Sigmoid colon (tissue), 7 donors: Measurements from ENCODE around the gene MAP3K6. TPM values are rescaled to one million over a fixed set of nuclear protein-coding genes. Genes with fewer than 3 reads are reported as not detected.
A peak's percentile ranks its signal among the peaks of the same experiment; 100 is the strongest.

Source experiments
- DNase-seq: peaks from one replicate; pipeline ENCODE4 v3.0.0-alpha.2; 2019
- H3K27ac ChIP-seq, 4 donors: fragments of 200-600 bp; sonication (generic); one replicate each; pipeline ENCODE4 v1.5.1; 2016 to 2019; ENCODE audit warnings: mild to moderate bottlenecking in 1 of 4
- H3K27me3 ChIP-seq, 3 donors: fragments of 200-600 bp; sonication (generic); one replicate each; pipeline ENCODE4 v1.5.1; 2019; ENCODE audit warnings: mild to moderate bottlenecking in 1 of 3
- H3K36me3 ChIP-seq, 4 donors: fragments of 200-600 bp; sonication (generic); one replicate each; pipeline ENCODE4 v1.5.1; 2016 to 2019
- H3K4me1 ChIP-seq, 4 donors: fragments of 200-600 bp; sonication (generic); one replicate each; pipeline ENCODE4 v1.5.1; 2017 to 2019
- H3K4me3 ChIP-seq, 4 donors: fragments of 200-600 bp; sonication (generic); one replicate each; pipeline ENCODE4 v1.5.1; 2017 to 2019; ENCODE audit warnings: mild to moderate bottlenecking in 2 of 4, moderate library complexity in 1 of 4
- H3K9me3 ChIP-seq, 4 donors: fragments of 200-600 bp in 3 of 4; sonication (generic) in 3 of 4; one replicate each; pipeline versions ENCODE4 v1.5.1 to v1.6.1; 2013 to 2019
- EP300 ChIP-seq, 4 donors: sonication (generic); formaldehyde crosslinking; IDR thresholded peaks; one replicate each; pipeline ENCODE4 v1.6.1; 2017; ENCODE audit warnings: antibody characterized with exemption in 4 of 4
- POLR2A ChIP-seq, 2 donors: fragments of 450-650 bp; IDR thresholded peaks; one replicate each; pipeline ENCODE4 v1.6.1; 2016; ENCODE audit warnings: antibody characterized with exemption in 2 of 2, mild to moderate bottlenecking in 2 of 2, moderate library complexity in 2 of 2
- POLR2AphosphoS5 ChIP-seq, 4 donors: sonication (generic); formaldehyde crosslinking; IDR thresholded peaks; one replicate each; pipeline ENCODE4 v1.6.1; 2017; ENCODE audit warnings: antibody characterized with exemption in 4 of 4
- WGBS, 2 donors: extraction: QIAGEN DNeasy Blood & Tissue Kit; methylation state at CpG; one replicate each; pipeline ENCODE4 v1.1.7; 2013; 5-methylcytosine and 5-hydroxymethylcytosine counted together
- intact Hi-C: fragments of 100-400 bp; cut with DNase I; formaldehyde crosslinking; loops from one replicate; pipeline ENCODE4 v1.15.1; 2023
- polyA plus RNA-seq, 3 donors: library from polyadenylated mRNA; stranded (reverse); fragments of 200-250 nt; gene quantifications; one replicate each; pipeline ENCODE4 v1.2.3, GENCODE V29; 2013
- total RNA-seq, 4 donors: library from RNA; depleted of rRNA; stranded (reverse); fragments of >200 nt; gene quantifications; one replicate each; pipeline ENCODE4 v1.1.0, GENCODE V29; 2016
- TF ChIP-seq, protein P1 (sequence below), 4 experiments: fragments of 450-650 bp in 3 of 4; fragments of 200-600 bp in 1 of 4; IDR thresholded peaks; one replicate each; pipeline ENCODE4 v1.5.1; 2016 to 2019; ENCODE audit warnings: antibody characterized with exemption in 4 of 4, mild to moderate bottlenecking in 3 of 4, moderate library complexity in 2 of 4
- donor health status: healthy with polysubstance abuse.
- donor health status: Bipolar disorder and iron deficiency.
- donor health status: healthy.

MAP3K6 gene
- total and polyA plus RNA-seq, 7 donors = 3.7 to 50.4 (median 21.2) TPM

DNA sequence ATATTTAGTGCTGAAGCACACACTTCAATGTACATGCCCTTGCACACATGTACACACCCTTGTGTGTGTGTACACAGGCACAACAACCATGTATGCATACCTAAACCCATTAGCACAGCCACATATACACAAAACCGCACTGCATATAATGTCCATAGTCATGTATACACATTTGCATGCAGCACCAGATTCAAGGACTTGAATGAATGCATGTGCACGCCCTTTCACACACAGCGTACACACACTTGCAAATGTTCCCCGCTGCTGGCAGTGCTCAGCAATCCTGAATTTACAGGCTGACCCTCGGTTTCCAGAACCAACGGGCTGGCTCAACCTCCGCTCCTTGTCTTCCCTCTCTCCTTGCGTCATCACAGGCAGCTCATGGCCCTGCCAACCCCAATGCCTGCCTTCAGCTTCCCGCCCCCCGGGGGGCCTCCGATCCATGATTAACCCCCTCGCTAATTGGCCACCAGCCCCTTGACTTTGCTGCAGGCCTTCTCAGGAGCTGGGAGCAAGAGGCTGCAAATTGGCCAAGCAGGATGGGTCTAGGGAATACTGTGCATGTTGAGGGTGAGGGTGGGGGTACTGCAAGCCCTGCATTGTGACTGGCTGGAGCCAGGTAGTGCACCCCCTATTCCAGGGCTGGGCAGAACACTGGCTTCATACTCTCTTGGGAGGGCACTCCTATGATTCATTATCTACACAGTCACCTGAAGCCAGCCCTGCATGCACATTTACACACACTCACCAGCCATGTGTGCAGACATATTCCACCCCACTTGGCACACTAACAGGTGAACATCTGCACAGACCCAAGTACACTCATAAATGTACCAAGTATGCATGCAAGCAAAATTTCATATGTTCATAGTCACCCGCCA lies 33.6 kb upstream of the MAP3K6 start:
- intact Hi-C loops = loop anchor here (5.0 kb wide), 2 partner anchors 157 to 262 kb away; no protein-coding TSS in a partner anchor
- Histone ChIP-seq H3K36me3 (no peaks in the 10 kb centered on the region), H3K27me3 (no peaks in the 10 kb centered on the region), H3K9me3 (no peaks in the 10 kb centered on the region), H3K4me1 (peaks cover 0 to 70% (median 50%) of the 10 kb centered on the region in 4 donors), H3K4me3 (no peak overlapping the region), H3K27ac (no peak overlapping the region)
- TF ChIP-seq POLR2AphosphoS5 (IDR thresholded peaks at IDR 0.05) = peak in 2 of 4 donors; percentile 46 to 47
- TF ChIP-seq EP300 (IDR thresholded peaks at IDR 0.05) = no peak
- WGBS, 2 donors = 47 to 69% methylated on average over 13 of the region's 13 CpGs
- DNase-seq = no peak

DNA sequence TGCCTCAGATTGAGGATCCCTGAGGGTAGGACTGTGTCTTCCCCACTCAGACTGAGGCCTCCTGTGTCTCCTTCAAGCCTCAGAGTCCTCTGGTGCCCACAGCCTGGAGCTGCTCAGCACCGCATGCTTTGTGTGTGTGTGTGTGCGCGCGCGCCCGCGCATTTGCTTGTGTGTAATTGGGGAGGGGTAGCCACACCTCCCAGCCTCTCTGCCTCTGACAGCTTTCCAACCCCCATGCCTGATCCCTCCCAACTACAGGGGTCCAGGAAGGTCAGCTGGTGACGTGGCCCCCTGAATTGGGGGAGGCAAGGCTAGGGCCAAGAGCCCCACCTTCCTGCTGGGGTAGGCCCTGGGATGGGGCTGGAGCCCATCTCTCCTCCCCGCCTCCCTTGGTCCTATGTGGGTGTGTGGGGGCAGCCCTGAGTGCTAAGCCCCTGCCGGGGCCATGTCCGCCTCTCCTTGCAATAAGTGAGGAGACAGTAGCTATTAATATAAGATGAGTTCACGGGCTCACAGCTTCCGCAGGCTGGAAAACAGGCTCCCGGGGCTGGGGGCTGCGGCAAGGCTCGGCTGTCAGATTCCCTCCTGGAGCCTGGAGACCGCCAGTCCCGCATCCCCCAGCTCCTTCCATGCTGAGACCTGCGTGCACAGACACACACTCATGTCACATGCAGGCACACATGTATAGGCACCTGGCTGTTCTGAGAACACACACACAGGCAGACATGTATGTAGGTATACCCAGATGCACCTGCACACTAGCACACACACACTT lies 32.7 kb upstream of the MAP3K6 start:
- Histone ChIP-seq H3K9me3 (no peaks in the 10 kb centered on the region), H3K36me3 (no peaks in the 10 kb centered on the region), H3K4me1 (peaks cover 0 to 65% (median 42%) of the 10 kb centered on the region in 4 donors), H3K4me3 (no peak overlapping the region), H3K27me3 (no peaks in the 10 kb centered on the region), H3K27ac (no peak overlapping the region)
- TF ChIP-seq POLR2AphosphoS5 (IDR thresholded peaks at IDR 0.05) = no peak
- TF ChIP-seq EP300 (IDR thresholded peaks at IDR 0.05) = no peak
- TF ChIP-seq POLR2A (IDR thresholded peaks at IDR 0.05) = no peak
- TF ChIP-seq, protein P1, sequence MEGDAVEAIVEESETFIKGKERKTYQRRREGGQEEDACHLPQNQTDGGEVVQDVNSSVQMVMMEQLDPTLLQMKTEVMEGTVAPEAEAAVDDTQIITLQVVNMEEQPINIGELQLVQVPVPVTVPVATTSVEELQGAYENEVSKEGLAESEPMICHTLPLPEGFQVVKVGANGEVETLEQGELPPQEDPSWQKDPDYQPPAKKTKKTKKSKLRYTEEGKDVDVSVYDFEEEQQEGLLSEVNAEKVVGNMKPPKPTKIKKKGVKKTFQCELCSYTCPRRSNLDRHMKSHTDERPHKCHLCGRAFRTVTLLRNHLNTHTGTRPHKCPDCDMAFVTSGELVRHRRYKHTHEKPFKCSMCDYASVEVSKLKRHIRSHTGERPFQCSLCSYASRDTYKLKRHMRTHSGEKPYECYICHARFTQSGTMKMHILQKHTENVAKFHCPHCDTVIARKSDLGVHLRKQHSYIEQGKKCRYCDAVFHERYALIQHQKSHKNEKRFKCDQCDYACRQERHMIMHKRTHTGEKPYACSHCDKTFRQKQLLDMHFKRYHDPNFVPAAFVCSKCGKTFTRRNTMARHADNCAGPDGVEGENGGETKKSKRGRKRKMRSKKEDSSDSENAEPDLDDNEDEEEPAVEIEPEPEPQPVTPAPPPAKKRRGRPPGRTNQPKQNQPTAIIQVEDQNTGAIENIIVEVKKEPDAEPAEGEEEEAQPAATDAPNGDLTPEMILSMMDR (IDR thresholded peaks at IDR 0.05) = no peak
- WGBS, 2 donors = 41 to 63% methylated on average over 19 of the region's 19 CpGs
- intact Hi-C loops = loop anchor here (5.0 to 10.0 kb wide), 4 partner anchors 65 to 405 kb away; partner anchors contain the start of gene TRNP1
- no peak for DNase-seq

DNA sequence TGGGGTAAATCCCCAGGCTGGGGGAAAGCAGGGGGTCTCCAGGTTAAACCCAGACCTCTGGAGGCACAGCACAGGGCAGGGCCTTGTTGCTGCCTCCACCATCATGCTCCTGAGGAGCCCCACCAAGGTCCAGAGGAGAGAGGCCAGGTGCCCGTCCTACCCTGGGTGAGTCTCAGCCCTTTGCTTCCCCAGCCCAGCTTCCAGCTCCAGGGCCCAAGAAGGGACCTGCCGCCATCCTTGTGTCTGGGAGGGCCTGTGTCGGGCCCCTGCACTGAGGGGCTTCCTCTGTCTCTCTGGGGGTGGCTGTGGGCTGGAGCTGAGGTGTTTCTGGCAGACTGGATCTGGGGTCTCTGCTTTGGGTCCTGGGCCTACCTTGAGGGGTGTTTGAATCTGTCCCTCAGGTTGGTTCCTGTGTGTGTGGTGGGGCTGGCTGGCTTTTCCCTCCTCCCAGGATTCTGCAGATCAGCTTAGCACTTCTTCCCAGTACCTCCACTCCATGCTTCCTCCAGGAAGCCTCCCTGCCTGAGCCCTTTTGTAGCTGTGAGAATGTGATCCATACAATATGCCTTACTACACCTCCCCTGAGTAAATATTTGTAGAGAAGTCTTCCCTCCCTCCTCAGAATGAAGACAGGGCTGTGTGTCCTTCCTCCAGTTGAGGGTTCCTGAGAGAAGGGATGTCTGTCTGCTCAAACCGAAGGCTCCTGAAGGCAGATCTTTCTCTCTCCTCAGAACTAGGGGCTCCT lies 31.8 kb upstream of the MAP3K6 start:
- Histone ChIP-seq H3K9me3 (no peaks in the 10 kb centered on the region), H3K27me3 (no peaks in the 10 kb centered on the region), H3K36me3 (no peaks in the 10 kb centered on the region), H3K4me3 (no peak overlapping the region), H3K27ac (no peak overlapping the region), H3K4me1 (peaks cover 0 to 56% (median 34%) of the 10 kb centered on the region in 4 donors)
- 54 to 81% methylated on average over 4 of the region's 4 CpGs for WGBS, 2 donors
- intact Hi-C loops = loop anchor here (10.0 kb wide), 2 partner anchors 64 to 404 kb away; partner anchors contain the start of gene TRNP1
- no peak for DNase-seq
- TF ChIP-seq, protein P1 (IDR thresholded peaks at IDR 0.05) = no peak
- TF ChIP-seq EP300 (IDR thresholded peaks at IDR 0.05) = no peak
- no peak for TF ChIP-seq POLR2A (IDR thresholded peaks at IDR 0.05)
- TF ChIP-seq POLR2AphosphoS5 (IDR thresholded peaks at IDR 0.05) = no peak

DNA sequence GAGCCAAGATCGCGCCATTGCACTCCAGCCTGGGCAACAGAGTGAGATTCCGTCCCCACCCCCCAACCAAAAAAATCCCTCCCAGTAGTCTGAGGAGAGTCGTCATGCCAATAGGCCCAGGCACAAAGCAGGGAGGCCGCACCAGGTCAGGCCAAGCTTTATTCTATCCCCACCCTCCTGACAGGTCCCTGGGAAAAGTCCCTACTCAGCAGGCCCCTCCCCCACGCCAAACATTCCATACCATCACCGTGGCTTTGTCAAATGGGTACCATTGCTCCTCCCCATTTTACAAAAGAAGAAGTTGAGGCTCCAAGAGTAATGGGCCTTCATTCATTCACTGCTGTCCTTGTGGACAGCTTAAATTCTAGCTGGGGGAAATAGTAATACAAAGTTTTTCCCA lies 31.0 kb upstream of the MAP3K6 start:
- no peak for DNase-seq
- Histone ChIP-seq H3K9me3 (no peaks in the 10 kb centered on the region), H3K4me3 (no peak overlapping the region), H3K27ac (no peak overlapping the region), H3K36me3 (no peaks in the 10 kb centered on the region), H3K27me3 (no peaks in the 10 kb centered on the region), H3K4me1 (peaks cover 0 to 49% (median 29%) of the 10 kb centered on the region in 4 donors)
- intact Hi-C loops = loop anchor here (10.0 kb wide), 2 partner anchors 63 to 403 kb away; partner anchors contain the start of gene TRNP1
- TF ChIP-seq, protein P1 (IDR thresholded peaks at IDR 0.05) = no peak
- no peak for TF ChIP-seq POLR2A (IDR thresholded peaks at IDR 0.05)
- TF ChIP-seq EP300 (IDR thresholded peaks at IDR 0.05) = no peak
- TF ChIP-seq POLR2AphosphoS5 (IDR thresholded peaks at IDR 0.05) = no peak
- 60 to 78% methylated on average over 7 of the region's 7 CpGs for WGBS, 2 donors
